ENCODE results near the gene CCSAP. TPM values are rescaled to one million over a fixed set of nuclear protein-coding genes. Genes with fewer than 3 reads are reported as not detected.

The CCSAP gene
- total and polyA plus RNA-seq, 2 of the 4 experiments (the other 2 are of a cell fraction) = 2.3 to 3.8 TPM

DNA sequence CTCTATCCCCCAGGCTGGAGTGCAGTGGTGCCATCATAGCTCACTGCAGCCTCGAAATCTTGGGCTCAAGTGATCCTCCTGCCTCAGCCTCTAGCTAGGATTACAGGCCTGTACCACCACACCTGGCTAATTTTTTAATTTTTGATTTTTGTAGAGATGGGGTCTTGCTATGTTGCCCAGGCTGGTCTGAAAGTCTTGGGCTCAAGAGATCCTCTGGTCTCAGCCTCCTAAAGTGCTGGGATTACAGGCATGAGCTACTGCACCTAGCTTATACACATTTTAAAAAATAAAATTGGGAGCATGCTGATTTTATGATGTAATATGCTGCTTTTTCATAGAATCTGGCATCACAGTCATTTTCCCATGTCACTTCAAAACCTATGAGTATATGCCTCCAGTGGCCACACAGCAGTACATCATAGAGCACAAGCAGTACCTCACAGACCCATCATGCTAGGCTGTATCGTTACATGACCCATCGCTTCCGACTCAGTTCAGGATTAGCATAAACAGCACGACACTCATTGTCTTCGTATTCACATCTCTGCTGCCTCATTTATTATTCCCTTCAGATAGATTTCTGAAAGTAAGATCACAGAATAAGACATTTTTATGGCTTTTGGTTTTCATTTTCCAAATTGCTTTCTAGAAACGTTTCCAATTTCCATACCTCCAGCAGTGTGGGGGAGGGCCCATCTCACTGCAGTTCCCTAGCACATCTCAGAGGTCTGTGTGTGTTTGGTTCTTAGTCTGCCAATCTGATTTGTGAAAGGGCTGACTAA, 35.9 kb upstream of the CCSAP start:
- BruUV-seq (replicated peaks) = no TSS peak
- in situ Hi-C loops (cut with MboI; ENCODE audit: low sequenced_read_pairs) (no loop called here), dilution Hi-C loops (cut with HindIII; ENCODE audit: low sequenced_read_pairs, unreplicated experiment) (no loop called here), intact Hi-C loops (cut with micrococcal nuclease) (no loop called here)
- Histone ChIP-seq H3K14ac (replicated peaks; ENCODE audit: low read depth, low read length) (no peak overlapping the region), H2AFZ (replicated peaks; ENCODE audit: low read length, poor library complexity) (no peak overlapping the region), H2BK15ac (ENCODE audit: low read depth, low read length) (no peak overlapping the region), H2BK120ac (ENCODE audit: low read depth, low read length) (no peak overlapping the region), H4K8ac (ENCODE audit: low read depth in 2 of 2, low read length in 2 of 2) (no peak overlapping the region), H3K9ac (ENCODE audit: low read depth, low read length) (no peak overlapping the region), H2AK5ac (ENCODE audit: low read depth, low read length) (no peak overlapping the region), H3K27me3 (ENCODE audit: control insufficient read depth, insufficient read depth, low read length) (no peaks in the 10 kb centered on the region; the same call in 1 of the 2 replicates), H3K4me1 (ENCODE audit: control insufficient read depth, insufficient read depth, low read length) (no peaks in the 10 kb centered on the region), H4K91ac (ENCODE audit: insufficient read depth, low read depth, low read length) (no peak overlapping the region), H3K18ac (ENCODE audit: low read depth, low read length) (no peak overlapping the region), H2BK5ac (ENCODE audit: low read depth, low read length, poor library complexity, severe bottlenecking) (no peak overlapping the region), H2BK20ac (ENCODE audit: low read depth, low read length) (no peak overlapping the region), H2AK9ac (replicated peaks; ENCODE audit: low read depth, low read length, poor library complexity) (no peak overlapping the region), H3K79me1 (ENCODE audit: low read depth in 1 of 2, low read length in 2 of 2) (no peaks in the 10 kb centered on the region), H3K4ac (ENCODE audit: low read depth, low read length) (no peak overlapping the region), H3K9me3 (ENCODE audit: control insufficient read depth, insufficient read depth, low read length) (no peaks in the 10 kb centered on the region), H4K5ac (ENCODE audit: low read depth, low read length) (no peak overlapping the region), H3K4me3 (ENCODE audit: insufficient read depth, low read depth, low read length) (no peak overlapping the region), H3K23ac (ENCODE audit: low read depth, low read length) (no peak overlapping the region), H4K20me1 (ENCODE audit: insufficient read depth, low read length) (no peaks in the 10 kb centered on the region), H3K4me2 (ENCODE audit: low read depth, low read length) (no peak overlapping the region), H3K9me1 (ENCODE audit: insufficient read depth, low read length) (no peaks in the 10 kb centered on the region), H3K27ac (ENCODE audit: insufficient read depth, low read length) (no peak overlapping the region), H3K56ac (ENCODE audit: extremely low read depth, insufficient read depth, low read length) (no peak overlapping the region), H3K36me3 (ENCODE audit: control insufficient read depth, insufficient read depth, low read length) (no peaks in the 10 kb centered on the region)
- WGBS, 2 experiments (ENCODE audit: extremely low coverage in 2 of 2, insufficient read length in 1 of 2) = no CpG with 5 or more reads among the region's 7 CpGs
- CTCF ChIA-PET = no interaction called here
- POLR2A ChIA-PET (ENCODE audit: unreplicated experiment) = no interaction called here
- TF ChIP-seq BHLHE40 (IDR thresholded peaks at IDR 0.05; ENCODE audit: low read depth, low read length) (no peak), MAZ (IDR thresholded peaks at IDR 0.05; ENCODE audit: borderline replicate concordance, low read depth, low read length) (no peak), FOS (IDR thresholded peaks at IDR 0.05; ENCODE audit: low read depth, low read length) (no peak), CEBPB (IDR thresholded peaks at IDR 0.05; ENCODE audit: low read depth, low read length) (no peak), MAFK (IDR thresholded peaks at IDR 0.05; ENCODE audit: low read depth, low read length) (no peak), NFE2L2 (IDR thresholded peaks at IDR 0.05; ENCODE audit: low read depth, low read length) (no peak), RFX5 (IDR thresholded peaks at IDR 0.05; ENCODE audit: low read depth, low read length) (no peak)
- TF ChIP-seq, protein P1, sequence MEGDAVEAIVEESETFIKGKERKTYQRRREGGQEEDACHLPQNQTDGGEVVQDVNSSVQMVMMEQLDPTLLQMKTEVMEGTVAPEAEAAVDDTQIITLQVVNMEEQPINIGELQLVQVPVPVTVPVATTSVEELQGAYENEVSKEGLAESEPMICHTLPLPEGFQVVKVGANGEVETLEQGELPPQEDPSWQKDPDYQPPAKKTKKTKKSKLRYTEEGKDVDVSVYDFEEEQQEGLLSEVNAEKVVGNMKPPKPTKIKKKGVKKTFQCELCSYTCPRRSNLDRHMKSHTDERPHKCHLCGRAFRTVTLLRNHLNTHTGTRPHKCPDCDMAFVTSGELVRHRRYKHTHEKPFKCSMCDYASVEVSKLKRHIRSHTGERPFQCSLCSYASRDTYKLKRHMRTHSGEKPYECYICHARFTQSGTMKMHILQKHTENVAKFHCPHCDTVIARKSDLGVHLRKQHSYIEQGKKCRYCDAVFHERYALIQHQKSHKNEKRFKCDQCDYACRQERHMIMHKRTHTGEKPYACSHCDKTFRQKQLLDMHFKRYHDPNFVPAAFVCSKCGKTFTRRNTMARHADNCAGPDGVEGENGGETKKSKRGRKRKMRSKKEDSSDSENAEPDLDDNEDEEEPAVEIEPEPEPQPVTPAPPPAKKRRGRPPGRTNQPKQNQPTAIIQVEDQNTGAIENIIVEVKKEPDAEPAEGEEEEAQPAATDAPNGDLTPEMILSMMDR (conservative IDR thresholded peaks at IDR 0.05; ENCODE audit: low read depth, low read length) = no peak
- TF ChIP-seq, protein P2, sequence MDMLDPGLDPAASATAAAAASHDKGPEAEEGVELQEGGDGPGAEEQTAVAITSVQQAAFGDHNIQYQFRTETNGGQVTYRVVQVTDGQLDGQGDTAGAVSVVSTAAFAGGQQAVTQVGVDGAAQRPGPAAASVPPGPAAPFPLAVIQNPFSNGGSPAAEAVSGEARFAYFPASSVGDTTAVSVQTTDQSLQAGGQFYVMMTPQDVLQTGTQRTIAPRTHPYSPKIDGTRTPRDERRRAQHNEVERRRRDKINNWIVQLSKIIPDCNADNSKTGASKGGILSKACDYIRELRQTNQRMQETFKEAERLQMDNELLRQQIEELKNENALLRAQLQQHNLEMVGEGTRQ (IDR thresholded peaks at IDR 0.05; ENCODE audit: low read depth, low read length) = no peak
- ATAC-seq (ENCODE audit: low read depth) = peak; percentile 29; the same call in 1 of the 2 replicates
- DNase-seq = no peak

Data from IMR-90 (cell line).